Activated CD8-positive, alpha-beta T cell treated with anti-CD3 and anti-CD28 coated beads for 36 hours (primary cell): Measurements from ENCODE around the gene NEDD9. TPM values are rescaled to one million over a fixed set of nuclear protein-coding genes. Genes with fewer than 3 reads are reported as not detected.

ENCODE experiments used
- ATAC-seq: fragments of 200-7000 bp; cut with Tn5 transposase; one replicate; pipeline ENCODE4 v1.10.0; 2021; ENCODE audit warnings: mild to moderate bottlenecking, moderate library complexity
- CTCF ChIA-PET: fragments of 350-600 bp; sonication (Branson Sonifier 250); formaldehyde crosslinking; loops from one replicate; lab custom pipeline; 2021; ENCODE audit warnings: antibody characterized with exemption; lab: Charles Lee
- POLR2A ChIA-PET: fragments of 350-600 bp; sonication (Branson Sonifier 250); formaldehyde crosslinking; loops from one replicate; lab custom pipeline; 2021; ENCODE audit warnings: antibody characterized with exemption; lab: Charles Lee
- DNase-seq: peaks from one replicate; pipeline ENCODE4 v3.0.0-alpha.2; 2020
- H3K27ac Mint-ChIP-seq: one replicate; pipeline ENCODE4 v1.8.0; 2021; ENCODE audit warnings: mild to moderate bottlenecking, mixed read lengths
- H3K27me3 Mint-ChIP-seq: one replicate; pipeline ENCODE4 v1.8.0; 2021; ENCODE audit warnings: mixed read lengths
- H3K36me3 Mint-ChIP-seq: one replicate; pipeline ENCODE4 v1.8.0; 2021; ENCODE audit warnings: low read depth, mixed read lengths
- H3K4me1 Mint-ChIP-seq: one replicate; pipeline ENCODE4 v1.8.0; 2021; ENCODE audit warnings: low read depth, mixed read lengths
- H3K4me3 Mint-ChIP-seq: one replicate; pipeline ENCODE4 v1.8.0; 2021; ENCODE audit warnings: mild to moderate bottlenecking, moderate library complexity, mixed read lengths
- H3K9me3 Mint-ChIP-seq: one replicate; pipeline ENCODE4 v1.8.0; 2021; ENCODE audit warnings: mixed read lengths
- CTCF ChIP-seq: fragments of 200-600 bp; IDR thresholded peaks from one replicate; pipeline ENCODE4 v1.8.0; 2022; ENCODE audit warnings: antibody characterized with exemption, mild to moderate bottlenecking
- intact Hi-C: fragments of 100-400 bp; cut with micrococcal nuclease; formaldehyde crosslinking; loops from one replicate; pipeline ENCODE4 v1.10.0; 2022
- total RNA-seq, 2 experiments: library from RNA; stranded (reverse); gene quantifications; one replicate each; pipeline ENCODE4 v1.2.3, GENCODE V29; 2021

Gene NEDD9
- total RNA-seq, 2 experiments from 2014 or later = 26.6 to 29.7 TPM

DNA sequence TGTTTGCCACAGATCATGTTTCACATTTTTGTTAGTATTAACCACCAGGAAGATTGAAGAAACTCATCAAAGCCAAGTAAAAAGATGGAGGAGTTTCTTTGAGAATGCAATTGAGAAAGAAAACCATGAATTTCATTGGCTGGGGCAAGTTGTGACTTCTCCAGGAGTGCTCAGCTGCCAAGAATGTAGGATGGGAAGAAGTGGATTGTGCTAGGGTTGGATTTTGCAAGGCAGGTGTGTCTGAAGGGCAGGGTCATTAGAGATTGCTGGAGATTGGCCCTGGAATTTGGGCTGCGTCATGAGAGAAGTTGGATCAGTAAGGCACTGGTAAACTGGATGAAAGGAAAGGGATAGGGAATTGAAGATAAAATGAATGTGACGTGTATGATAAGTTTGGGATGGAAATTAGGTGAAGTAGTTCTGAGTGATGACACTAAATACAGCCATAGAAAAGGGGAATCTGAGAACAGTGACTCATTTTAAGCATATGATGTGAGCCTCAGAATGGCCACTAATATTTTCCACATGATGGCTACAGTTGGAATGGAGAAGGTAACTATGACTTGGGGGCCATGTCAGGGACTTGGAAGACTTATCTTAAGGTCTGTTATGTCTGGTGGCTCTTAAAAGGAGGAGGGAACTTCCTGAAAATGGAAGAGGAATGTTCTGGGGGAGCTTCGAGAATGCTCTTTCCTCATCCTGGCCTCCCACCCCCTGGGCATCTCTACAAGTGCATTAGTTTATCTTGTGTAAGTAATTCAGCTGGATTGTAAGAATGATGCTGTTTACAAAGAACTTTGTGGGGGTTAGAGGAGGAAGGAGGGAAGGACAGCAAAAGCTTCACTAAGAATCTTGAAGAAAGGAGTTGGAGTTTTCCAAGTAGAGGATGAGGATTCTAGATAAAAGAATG, 93.2 kb downstream of the NEDD9 start:
- ChIA-PET CTCF (interaction anchor here (0.7 to 1.6 kb wide), 2 partner anchors 356 to 357 kb away, joined by 3 to 5 read pairs; no protein-coding TSS in a partner anchor), POLR2A (no interaction called here)
- H3K9me3 Mint-ChIP-seq = no peaks in the 10 kb centered on the region
- DNase-seq (peak; percentile 21), ATAC-seq (peak; percentile 80)
- intact Hi-C loops = no loop called here
- H3K27me3 Mint-ChIP-seq = no peaks in the 10 kb centered on the region
- no peak for TF ChIP-seq CTCF
- peaks cover 19% of the 10 kb centered on the region for H3K4me1 Mint-ChIP-seq
- peaks cover 14% of the 10 kb centered on the region for H3K36me3 Mint-ChIP-seq
- H3K4me3 Mint-ChIP-seq = no peak overlapping the region
- peak overlapping the region; percentile 9 for H3K27ac Mint-ChIP-seq

DNA sequence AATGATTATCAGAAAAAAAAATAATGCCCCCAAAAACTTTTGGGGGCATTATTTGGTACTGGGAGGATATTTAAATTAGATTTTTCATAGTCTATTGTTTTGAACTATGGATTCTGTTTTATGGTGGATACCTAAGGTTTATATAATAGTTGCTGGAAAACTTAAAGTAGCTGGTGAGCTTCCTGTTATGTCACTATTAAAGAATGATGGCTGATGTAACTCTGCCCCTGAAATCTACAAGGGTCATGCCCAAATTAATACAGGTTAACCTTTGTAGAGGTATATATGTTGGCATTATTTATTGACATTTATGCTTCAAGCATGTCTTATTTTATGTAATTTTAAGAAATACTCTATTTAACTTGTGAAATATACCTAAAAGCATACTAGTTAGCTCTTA, 95.7 kb downstream of the NEDD9 start:
- POLR2A ChIA-PET = interaction anchor here (1.0 kb wide), 1 partner anchor 141 kb away, joined by 3 read pairs; no protein-coding TSS in a partner anchor
- no peak overlapping the region for H3K4me3 Mint-ChIP-seq
- peaks cover 15% of the 10 kb centered on the region for H3K36me3 Mint-ChIP-seq
- no peak for TF ChIP-seq CTCF
- no peak for DNase-seq
- H3K27me3 Mint-ChIP-seq = no peaks in the 10 kb centered on the region
- intact Hi-C loops = no loop called here
- H3K4me1 Mint-ChIP-seq = peaks cover 19% of the 10 kb centered on the region
- no peak for ATAC-seq
- H3K9me3 Mint-ChIP-seq = no peaks in the 10 kb centered on the region
- CTCF ChIA-PET = interaction anchor here (1.3 to 3.4 kb wide), 3 partner anchors 34 to 360 kb away, joined by 3 to 24 read pairs (median 3); no protein-coding TSS in a partner anchor
- H3K27ac Mint-ChIP-seq = no peak overlapping the region

Other genes starting within 250 kb of the NEDD9 start
- not detected for gene ELOVL2, start 188.4 kb downstream of the NEDD9 start, total RNA-seq
- gene SMIM13, start 138.8 kb downstream of the NEDD9 start, total RNA-seq = 1 to 10 TPM; 7.5 to 7.7 TPM
- gene ERVFRD-1, start 120.9 kb downstream of the NEDD9 start, total RNA-seq = not detected